ENCODE measurements around the gene FN1. TPM values are rescaled to one million over a fixed set of nuclear protein-coding genes. Genes with fewer than 3 reads are reported as not detected.

Gene FN1
- total RNA-seq, 1 donor from 2014 or later = 83.2 TPM

DNA sequence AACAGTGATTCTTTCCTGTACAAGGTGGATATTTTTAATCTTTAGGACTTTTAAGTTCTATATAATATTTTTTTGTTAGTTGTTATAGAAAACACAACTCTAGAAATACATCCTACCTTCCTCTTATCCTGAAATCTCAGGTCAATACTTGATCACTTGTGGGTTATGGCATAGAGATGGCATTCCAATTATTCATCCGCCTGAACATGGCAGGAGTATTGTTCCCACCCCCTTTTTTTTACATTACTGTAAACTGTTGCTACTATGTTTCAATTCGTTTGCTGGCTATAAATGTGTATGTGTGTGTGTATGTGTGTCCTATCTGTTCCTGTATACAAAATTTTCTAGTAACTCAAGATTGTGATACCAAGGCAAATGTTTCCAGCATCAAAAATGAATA lies 43.3 kb upstream of the FN1 start:
- Histone ChIP-seq H3K27me3 (ENCODE audit: control insufficient read depth, insufficient read depth, low read length) (no peaks in the 10 kb centered on the region), H3K36me3 (ENCODE audit: control insufficient read depth, insufficient read depth, low read length) (no peaks in the 10 kb centered on the region), H3K4me3 (ENCODE audit: low read depth, low read length) (no peak overlapping the region)
- FAIRE-seq (no peak), DNase-seq (ENCODE audit: low read depth) (peak; percentile 58)
- TF ChIP-seq, protein P1, sequence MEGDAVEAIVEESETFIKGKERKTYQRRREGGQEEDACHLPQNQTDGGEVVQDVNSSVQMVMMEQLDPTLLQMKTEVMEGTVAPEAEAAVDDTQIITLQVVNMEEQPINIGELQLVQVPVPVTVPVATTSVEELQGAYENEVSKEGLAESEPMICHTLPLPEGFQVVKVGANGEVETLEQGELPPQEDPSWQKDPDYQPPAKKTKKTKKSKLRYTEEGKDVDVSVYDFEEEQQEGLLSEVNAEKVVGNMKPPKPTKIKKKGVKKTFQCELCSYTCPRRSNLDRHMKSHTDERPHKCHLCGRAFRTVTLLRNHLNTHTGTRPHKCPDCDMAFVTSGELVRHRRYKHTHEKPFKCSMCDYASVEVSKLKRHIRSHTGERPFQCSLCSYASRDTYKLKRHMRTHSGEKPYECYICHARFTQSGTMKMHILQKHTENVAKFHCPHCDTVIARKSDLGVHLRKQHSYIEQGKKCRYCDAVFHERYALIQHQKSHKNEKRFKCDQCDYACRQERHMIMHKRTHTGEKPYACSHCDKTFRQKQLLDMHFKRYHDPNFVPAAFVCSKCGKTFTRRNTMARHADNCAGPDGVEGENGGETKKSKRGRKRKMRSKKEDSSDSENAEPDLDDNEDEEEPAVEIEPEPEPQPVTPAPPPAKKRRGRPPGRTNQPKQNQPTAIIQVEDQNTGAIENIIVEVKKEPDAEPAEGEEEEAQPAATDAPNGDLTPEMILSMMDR (IDR thresholded peaks at IDR 0.05; ENCODE audit: insufficient read depth, low read length, severe bottlenecking) = no peak

DNA sequence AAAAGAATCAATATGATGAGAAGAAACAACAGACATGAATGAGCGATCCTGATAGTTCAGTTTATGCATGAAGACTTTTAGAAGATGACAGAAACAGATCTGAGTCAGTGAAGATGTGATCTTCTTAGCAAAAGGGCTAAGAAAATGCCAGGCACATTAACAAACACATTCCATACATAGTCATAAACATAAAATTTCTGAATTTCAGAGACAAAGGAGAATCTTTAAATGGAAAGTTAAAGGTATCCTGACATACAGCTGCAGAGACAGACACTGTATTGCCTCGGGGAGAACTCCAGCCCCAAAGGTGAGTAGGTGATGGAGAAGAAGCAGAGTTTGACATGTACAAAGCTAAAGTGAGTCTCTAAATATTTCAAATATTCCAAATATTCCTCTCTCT lies 40.6 kb upstream of the FN1 start:
- TF ChIP-seq, protein P1 (IDR thresholded peaks at IDR 0.05; ENCODE audit: insufficient read depth, low read length, severe bottlenecking) = no peak
- no peak for FAIRE-seq
- H3K4me3 ChIP-seq (ENCODE audit: low read depth, low read length) = no peak overlapping the region

DNA sequence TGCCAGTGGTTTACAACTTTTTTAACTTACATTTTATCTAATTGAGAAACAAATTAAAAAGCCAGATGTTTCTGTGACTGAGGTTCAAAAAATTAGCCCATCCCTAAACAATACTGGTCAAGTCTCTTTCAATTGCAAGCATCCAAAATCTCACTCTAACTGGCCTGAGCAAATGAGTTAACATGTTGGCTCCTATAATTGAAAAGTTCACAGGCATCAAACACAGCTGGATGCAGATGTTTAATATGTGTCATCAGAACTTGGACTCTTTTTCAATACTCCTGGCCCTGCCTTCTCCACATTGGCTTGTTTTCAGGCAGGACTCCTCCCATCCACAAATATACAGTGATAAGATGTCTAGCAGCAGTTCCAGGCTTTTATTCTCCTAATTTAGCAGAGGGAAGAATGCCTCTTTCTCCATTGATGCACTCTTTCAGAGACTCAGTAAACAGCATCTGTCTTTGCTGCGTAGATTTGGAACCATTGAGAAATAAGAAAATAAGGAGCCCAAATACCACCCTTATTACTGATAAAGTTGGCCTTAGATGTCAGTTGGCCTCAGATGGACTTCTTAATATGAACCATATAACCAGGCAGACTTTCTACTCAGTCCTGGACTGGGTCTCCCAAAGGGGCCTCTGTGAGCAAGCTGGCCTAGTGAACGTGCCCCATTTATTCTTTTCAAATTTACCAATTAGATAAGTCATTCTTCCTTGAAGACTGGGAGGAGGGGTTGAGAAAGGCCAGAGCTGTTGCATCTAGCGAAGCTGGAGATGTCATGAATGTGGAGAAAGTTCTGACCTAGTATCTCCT lies 30.4 kb upstream of the FN1 start:
- Histone ChIP-seq H3K4me3 (ENCODE audit: low read depth, low read length) (no peak overlapping the region), H3K27me3 (ENCODE audit: control insufficient read depth, insufficient read depth, low read length) (no peaks in the 10 kb centered on the region), H3K36me3 (ENCODE audit: control insufficient read depth, insufficient read depth, low read length) (no peaks in the 10 kb centered on the region)
- TF ChIP-seq, protein P1 (IDR thresholded peaks at IDR 0.05; ENCODE audit: insufficient read depth, low read length, severe bottlenecking) = no peak
- DNase-seq (ENCODE audit: low read depth) = no peak
- FAIRE-seq = no peak

More for the DNA sequence above, 40.6 kb upstream of the FN1 start:
- DNase-seq (ENCODE audit: low read depth) = no peak
- H3K36me3 ChIP-seq (ENCODE audit: control insufficient read depth, insufficient read depth, low read length) = no peaks in the 10 kb centered on the region
- no peaks in the 10 kb centered on the region for H3K27me3 ChIP-seq (ENCODE audit: control insufficient read depth, insufficient read depth, low read length)

DNA sequence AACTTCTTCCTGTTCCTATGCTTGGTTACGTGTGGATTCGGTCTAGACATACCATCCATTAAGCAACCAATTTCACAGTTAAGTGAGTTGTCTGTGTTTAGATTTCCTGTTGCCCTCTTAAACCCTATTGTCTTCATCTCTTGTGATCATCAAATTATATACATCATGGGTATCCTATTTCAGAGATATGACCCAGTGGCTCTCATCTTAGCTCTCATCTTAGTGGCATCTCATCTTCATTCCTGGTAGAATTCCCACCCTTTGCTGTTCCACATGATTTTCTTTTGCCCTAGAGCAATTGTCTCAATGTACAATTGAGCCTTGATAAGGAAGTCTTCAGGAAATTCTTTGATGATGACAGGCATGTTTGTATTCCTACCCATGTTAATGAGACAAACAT lies 29.4 kb upstream of the FN1 start:
- TF ChIP-seq, protein P1 (IDR thresholded peaks at IDR 0.05; ENCODE audit: insufficient read depth, low read length, severe bottlenecking) = no peak
- no peak for FAIRE-seq
- no peak overlapping the region for H3K4me3 ChIP-seq (ENCODE audit: low read depth, low read length)
- no peaks in the 10 kb centered on the region for H3K27me3 ChIP-seq (ENCODE audit: control insufficient read depth, insufficient read depth, low read length)
- peak; percentile 84 for DNase-seq (ENCODE audit: low read depth)
- no peaks in the 10 kb centered on the region for H3K36me3 ChIP-seq (ENCODE audit: control insufficient read depth, insufficient read depth, low read length)

DNA sequence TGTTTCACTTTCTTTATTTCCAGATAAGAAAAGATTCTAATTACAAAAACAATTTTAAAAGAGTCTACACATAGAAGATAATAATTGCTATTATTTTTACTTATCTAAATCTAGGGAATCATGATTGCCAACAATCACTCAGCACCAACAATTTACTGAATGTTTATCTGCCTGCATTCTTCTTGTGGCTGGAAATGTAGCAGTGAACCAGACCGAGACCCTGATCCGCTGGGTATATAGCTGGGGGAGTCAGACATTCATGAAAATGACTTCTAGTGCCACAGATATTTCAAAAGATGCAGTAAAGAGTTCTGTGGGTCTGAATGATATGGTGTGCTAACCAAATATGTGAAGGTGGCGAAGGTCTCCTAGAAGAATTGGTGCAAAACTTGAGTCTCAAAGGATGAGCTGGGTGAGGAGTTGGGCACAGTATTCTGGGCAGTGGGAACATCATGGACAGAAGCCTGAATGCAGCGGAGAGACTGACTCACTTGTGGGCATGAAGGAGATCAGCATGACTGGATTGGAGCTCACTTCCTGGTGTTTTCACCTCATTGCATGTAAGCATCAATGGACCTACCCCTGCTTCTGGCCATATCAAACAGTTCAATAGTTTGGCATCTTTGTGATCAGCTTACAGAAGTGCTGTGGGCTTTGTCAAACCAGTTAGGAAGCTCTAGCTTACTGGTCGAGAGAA lies 26.1 kb upstream of the FN1 start:
- H3K36me3 ChIP-seq (ENCODE audit: control insufficient read depth, insufficient read depth, low read length) = no peaks in the 10 kb centered on the region
- H3K27me3 ChIP-seq (ENCODE audit: control insufficient read depth, insufficient read depth, low read length) = no peaks in the 10 kb centered on the region
- DNase-seq (ENCODE audit: low read depth) = peak; percentile 74
- TF ChIP-seq, protein P1 (IDR thresholded peaks at IDR 0.05; ENCODE audit: insufficient read depth, low read length, severe bottlenecking) = no peak
- no peak for FAIRE-seq
- no peak overlapping the region for H3K4me3 ChIP-seq (ENCODE audit: low read depth, low read length)
